Nephron (organoid): ENCODE results near the gene FABP6.

Experiments
- H3K27ac Mint-ChIP-seq, 3 experiments: 2 replicates each; pipeline ENCODE4 v1.8.0; 2020; ENCODE audit warnings: mixed read lengths in 3 of 3, mild to moderate bottlenecking in 2 of 3, moderate library complexity in 1 of 3
- H3K27me3 Mint-ChIP-seq: 2 replicates; pipeline ENCODE4 v1.8.0; 2021; ENCODE audit warnings: low read depth, mild to moderate bottlenecking, moderate library complexity, mixed read lengths
- H3K36me3 Mint-ChIP-seq: 2 replicates; pipeline ENCODE4 v1.8.0; 2020; ENCODE audit warnings: low read depth, mixed read lengths
- H3K4me1 Mint-ChIP-seq: 2 replicates; pipeline ENCODE4 v1.8.0; 2020; ENCODE audit warnings: mixed read lengths
- H3K4me3 Mint-ChIP-seq, 3 experiments: 2 replicates each; pipeline ENCODE4 v1.8.0; 2020; ENCODE audit warnings: mild to moderate bottlenecking in 3 of 3, mixed read lengths in 3 of 3, moderate library complexity in 2 of 3
- H3K9me3 Mint-ChIP-seq: 2 replicates; pipeline ENCODE4 v1.8.0; 2020; ENCODE audit warnings: mixed read lengths
- TF ChIP-seq, protein P1 (sequence below), 3 experiments: fragments of 200-600 bp; sonication (generic); IDR thresholded peaks; one replicate each; pipeline ENCODE4 v1.5.0; 2021; ENCODE audit warnings: antibody characterized with exemption in 3 of 3; ENCODE audit not compliant: unreplicated experiment in 3 of 3

FABP6 gene

DNA sequence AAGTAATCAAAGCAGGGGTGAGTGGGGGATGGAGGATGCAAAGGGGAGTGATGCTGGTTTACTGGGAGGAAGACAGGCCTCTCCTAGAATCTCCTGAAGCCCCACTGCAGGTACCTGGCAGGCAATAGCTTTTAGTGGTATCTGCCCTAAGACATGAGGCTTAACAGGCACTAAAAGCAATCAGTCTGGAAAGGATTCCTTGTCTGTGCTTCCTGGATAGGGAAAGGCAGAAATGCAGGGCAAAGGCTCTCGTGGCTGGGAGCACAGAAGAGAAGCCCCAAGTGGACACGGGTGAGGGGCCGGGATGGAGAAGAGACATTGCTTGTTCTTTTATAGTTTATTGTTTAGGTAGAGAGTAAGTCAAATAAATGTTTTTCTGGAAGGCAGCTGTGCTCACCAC is 43.0 kb downstream of the FABP6 start:
- Mint-ChIP-seq H3K27me3 (no peaks in the 10 kb centered on the region), H3K4me3 (no peak overlapping the region), H3K36me3 (peaks cover 39% of the 10 kb centered on the region), H3K9me3 (no peaks in the 10 kb centered on the region), H3K4me1 (peaks cover 17% of the 10 kb centered on the region), H3K27ac (peak overlapping the region; percentile 83 to 91 (median 84))
- TF ChIP-seq, protein P1, sequence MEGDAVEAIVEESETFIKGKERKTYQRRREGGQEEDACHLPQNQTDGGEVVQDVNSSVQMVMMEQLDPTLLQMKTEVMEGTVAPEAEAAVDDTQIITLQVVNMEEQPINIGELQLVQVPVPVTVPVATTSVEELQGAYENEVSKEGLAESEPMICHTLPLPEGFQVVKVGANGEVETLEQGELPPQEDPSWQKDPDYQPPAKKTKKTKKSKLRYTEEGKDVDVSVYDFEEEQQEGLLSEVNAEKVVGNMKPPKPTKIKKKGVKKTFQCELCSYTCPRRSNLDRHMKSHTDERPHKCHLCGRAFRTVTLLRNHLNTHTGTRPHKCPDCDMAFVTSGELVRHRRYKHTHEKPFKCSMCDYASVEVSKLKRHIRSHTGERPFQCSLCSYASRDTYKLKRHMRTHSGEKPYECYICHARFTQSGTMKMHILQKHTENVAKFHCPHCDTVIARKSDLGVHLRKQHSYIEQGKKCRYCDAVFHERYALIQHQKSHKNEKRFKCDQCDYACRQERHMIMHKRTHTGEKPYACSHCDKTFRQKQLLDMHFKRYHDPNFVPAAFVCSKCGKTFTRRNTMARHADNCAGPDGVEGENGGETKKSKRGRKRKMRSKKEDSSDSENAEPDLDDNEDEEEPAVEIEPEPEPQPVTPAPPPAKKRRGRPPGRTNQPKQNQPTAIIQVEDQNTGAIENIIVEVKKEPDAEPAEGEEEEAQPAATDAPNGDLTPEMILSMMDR (IDR thresholded peaks at IDR 0.05; ENCODE audit: unreplicated experiment in 3 of 3) = no peak

DNA sequence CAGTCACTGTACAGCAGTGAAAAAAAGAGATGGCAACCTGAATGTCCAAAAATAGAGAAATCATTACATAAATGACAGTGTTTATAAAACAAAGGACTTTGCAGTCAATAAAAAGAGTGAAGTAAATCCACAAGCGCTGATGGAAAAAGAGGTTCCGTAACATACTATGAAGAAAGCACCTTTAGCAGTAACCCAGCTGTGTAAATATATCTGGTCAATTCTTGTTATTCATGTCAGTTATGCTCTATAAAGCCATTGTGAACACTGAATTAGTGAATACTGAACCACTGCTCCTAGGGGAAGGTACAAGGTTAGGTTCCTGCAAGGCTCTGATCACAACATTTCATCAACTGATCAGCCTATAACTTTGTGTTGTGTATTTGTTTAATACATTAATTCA is 43.6 kb downstream of the FABP6 start:
- TF ChIP-seq, protein P1 (IDR thresholded peaks at IDR 0.05; ENCODE audit: unreplicated experiment in 3 of 3) = no peak
- H3K9me3 Mint-ChIP-seq = no peaks in the 10 kb centered on the region
- no peak overlapping the region for H3K27ac Mint-ChIP-seq
- peaks cover 17% of the 10 kb centered on the region for H3K4me1 Mint-ChIP-seq
- no peaks in the 10 kb centered on the region for H3K27me3 Mint-ChIP-seq
- H3K4me3 Mint-ChIP-seq = no peak overlapping the region
- peaks cover 39% of the 10 kb centered on the region for H3K36me3 Mint-ChIP-seq

DNA sequence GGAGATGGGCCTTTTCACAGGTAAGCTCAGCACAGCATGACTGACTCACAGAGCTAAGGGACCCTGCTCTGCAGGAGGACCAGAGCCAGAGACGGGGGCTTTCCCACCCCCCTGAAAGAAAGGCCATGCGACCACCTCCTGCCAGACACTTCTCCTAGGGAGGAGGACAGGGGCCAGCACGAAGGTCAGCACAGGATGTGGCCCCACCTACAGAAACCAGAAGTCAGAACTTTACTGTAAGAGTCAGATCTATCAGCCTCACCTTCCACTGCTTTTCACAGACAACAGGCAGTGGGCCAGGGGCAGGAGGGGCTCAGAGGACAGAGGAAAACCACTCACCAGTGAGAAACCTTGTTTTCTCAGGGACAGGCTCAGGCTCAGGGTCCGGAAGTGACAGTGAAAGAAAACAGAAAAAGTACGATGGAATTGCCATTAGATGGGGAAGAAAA is 45.2 kb downstream of the FABP6 start:
- Mint-ChIP-seq H3K4me3 (no peak overlapping the region), H3K36me3 (peaks cover 37% of the 10 kb centered on the region), H3K4me1 (peaks cover 26% of the 10 kb centered on the region), H3K9me3 (no peaks in the 10 kb centered on the region), H3K27ac (no peak overlapping the region), H3K27me3 (peaks cover 4% of the 10 kb centered on the region)
- TF ChIP-seq, protein P1 (IDR thresholded peaks at IDR 0.05; ENCODE audit: unreplicated experiment in 3 of 3) = no peak

DNA sequence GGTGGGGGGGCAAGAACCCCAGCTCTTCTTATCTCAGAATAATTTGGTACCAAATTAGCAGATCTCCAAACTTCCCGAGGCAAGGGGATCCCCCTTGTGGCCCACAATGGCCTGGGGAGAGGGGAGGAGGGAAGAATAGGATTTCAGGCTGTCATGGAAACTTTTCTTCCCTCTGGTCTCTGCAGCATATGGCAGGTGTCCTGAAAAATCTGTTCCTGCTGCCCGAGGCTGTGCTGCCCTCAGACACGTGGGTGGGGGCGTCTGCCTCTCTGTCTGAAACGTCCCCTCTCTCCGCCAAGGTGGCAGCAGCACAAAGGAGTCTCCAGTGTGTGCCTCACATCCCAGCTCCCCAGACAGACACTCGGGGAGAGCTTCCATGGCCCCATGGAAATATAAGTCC is 49.0 kb downstream of the FABP6 start:
- H3K27me3 Mint-ChIP-seq = peaks cover 4% of the 10 kb centered on the region
- H3K36me3 Mint-ChIP-seq = peaks cover 46% of the 10 kb centered on the region
- TF ChIP-seq, protein P1 (IDR thresholded peaks at IDR 0.05; ENCODE audit: unreplicated experiment in 3 of 3) = no peak
- no peaks in the 10 kb centered on the region for H3K9me3 Mint-ChIP-seq
- peaks cover 9% of the 10 kb centered on the region for H3K4me1 Mint-ChIP-seq
- H3K4me3 Mint-ChIP-seq = no peak overlapping the region
- H3K27ac Mint-ChIP-seq = peak overlapping the region in 1 of 3 experiments; percentile 57

DNA sequence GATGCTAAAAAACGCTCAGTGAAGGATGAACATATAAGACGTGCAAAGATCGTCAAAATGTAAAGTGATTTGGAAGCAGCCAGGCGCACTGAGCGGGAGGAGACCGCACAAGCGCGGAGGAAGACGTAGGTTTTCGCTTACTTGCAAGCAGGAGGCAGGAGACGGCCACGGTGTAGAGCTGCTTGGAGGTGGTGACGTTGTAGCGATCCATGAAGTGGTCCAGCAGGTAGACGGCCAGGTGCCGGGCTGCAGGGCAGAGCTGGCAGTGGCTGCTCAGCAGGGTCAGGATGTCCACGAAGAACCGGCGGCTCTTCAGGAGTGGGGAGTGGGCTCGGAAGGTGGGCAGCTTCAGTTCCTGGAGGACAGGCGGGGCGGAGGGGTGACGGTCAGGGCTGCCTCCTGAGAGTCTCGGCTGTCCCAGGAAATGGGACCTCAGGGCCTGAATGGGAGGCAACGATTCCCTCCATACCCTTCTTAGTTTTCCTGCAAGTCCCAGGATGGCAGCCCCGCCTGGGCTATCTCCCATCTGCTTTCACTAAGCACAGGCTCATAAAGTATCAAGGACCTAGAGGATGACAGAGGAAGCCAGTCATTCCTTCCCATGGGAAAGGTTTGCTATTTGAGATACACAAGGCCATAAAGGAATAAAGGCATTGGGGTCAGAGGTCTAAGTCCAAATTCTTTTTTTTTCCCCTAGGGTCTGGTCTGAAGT is 51.2 kb downstream of the FABP6 start:
- H3K4me3 Mint-ChIP-seq = no peak overlapping the region
- TF ChIP-seq, protein P1 (IDR thresholded peaks at IDR 0.05; ENCODE audit: unreplicated experiment in 3 of 3) = no peak
- no peak overlapping the region for H3K27ac Mint-ChIP-seq
- H3K4me1 Mint-ChIP-seq = peaks cover 9% of the 10 kb centered on the region
- peaks cover 41% of the 10 kb centered on the region for H3K36me3 Mint-ChIP-seq
- H3K27me3 Mint-ChIP-seq = peaks cover 4% of the 10 kb centered on the region
- no peaks in the 10 kb centered on the region for H3K9me3 Mint-ChIP-seq

DNA sequence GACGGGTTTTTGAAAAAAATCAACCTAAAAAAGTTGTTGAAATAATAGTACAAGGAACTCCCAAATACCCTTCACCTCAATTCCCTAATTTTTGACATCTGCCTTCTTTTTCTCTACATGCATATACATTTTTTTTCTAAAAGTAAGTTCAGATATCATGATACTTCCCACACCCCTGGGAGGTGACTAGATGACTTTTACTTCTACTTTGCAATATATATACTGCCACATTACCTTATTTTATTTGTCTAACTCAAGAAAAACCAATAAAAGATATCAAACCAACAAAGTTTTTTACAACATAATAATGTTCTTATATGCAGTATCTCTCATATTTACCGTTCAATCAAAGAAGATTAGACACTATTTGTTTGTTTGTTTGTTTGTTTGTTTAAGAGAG is 52.0 kb downstream of the FABP6 start:
- no peak overlapping the region for H3K27ac Mint-ChIP-seq
- H3K27me3 Mint-ChIP-seq = peaks cover 4% of the 10 kb centered on the region
- H3K4me3 Mint-ChIP-seq = no peak overlapping the region
- H3K4me1 Mint-ChIP-seq = peaks cover 9% of the 10 kb centered on the region
- peaks cover 37% of the 10 kb centered on the region for H3K36me3 Mint-ChIP-seq
- TF ChIP-seq, protein P1 (IDR thresholded peaks at IDR 0.05; ENCODE audit: unreplicated experiment in 3 of 3) = no peak
- no peaks in the 10 kb centered on the region for H3K9me3 Mint-ChIP-seq
